Upper lobe of left lung (tissue), 6 donors: ENCODE measurements around the gene FAM169A. TPM values are rescaled to one million over a fixed set of nuclear protein-coding genes. Genes with fewer than 3 reads are reported as not detected.

ENCODE experiments used
- ATAC-seq, 2 donors: fragments of 200-7000 bp; cut with Tn5 transposase; one replicate each; pipeline ENCODE4 v1.9.1; 2022; ENCODE audit warnings: mild to moderate bottlenecking in 2 of 2, moderate library complexity in 2 of 2; ENCODE audit not compliant: low FRiP score in 2 of 2
- DNase-seq, 2 donors: peaks; one replicate each; pipeline ENCODE4 v3.0.0-alpha.2; 2019 to 2020
- H3K27ac ChIP-seq, 4 donors: fragments of 200-600 bp; sonication (generic); one replicate each; pipeline ENCODE4 v1.5.1; 2016 to 2019
- H3K27me3 ChIP-seq, 4 donors: fragments of 200-600 bp; sonication (generic); one replicate each; pipeline ENCODE4 v1.5.1; 2017 to 2019
- H3K36me3 ChIP-seq, 4 donors: fragments of 200-600 bp; sonication (generic); one replicate each; pipeline ENCODE4 v1.5.1; 2016 to 2019
- H3K4me1 ChIP-seq, 4 donors: fragments of 200-600 bp; sonication (generic); one replicate each; pipeline ENCODE4 v1.5.1; 2018 to 2019
- H3K4me3 ChIP-seq, 4 donors: fragments of 200-600 bp; sonication (generic); one replicate each; pipeline ENCODE4 v1.5.1; 2017 to 2019; ENCODE audit warnings: mild to moderate bottlenecking in 2 of 4, moderate library complexity in 1 of 4
- H3K9me3 ChIP-seq, 4 donors: fragments of 200-600 bp; sonication (generic); one replicate each; pipeline ENCODE4 v1.5.1; 2018 to 2019
- CTCF ChIP-seq, 6 experiments: fragments of 450-650 bp in 4 of 6; fragments of 200-600 bp in 2 of 6; sonication (generic) in 2 of 6; IDR thresholded peaks; one replicate each; pipeline ENCODE4 v1.5.1; 2016 to 2019; ENCODE audit warnings: antibody characterized with exemption in 6 of 6
- EP300 ChIP-seq, 4 donors: sonication (generic); formaldehyde crosslinking; IDR thresholded peaks; one replicate each; pipeline ENCODE4 v1.5.1; 2017; ENCODE audit warnings: antibody characterized with exemption in 4 of 4, control low read depth in 2 of 4
- POLR2A ChIP-seq, 4 donors: fragments of 450-650 bp; IDR thresholded peaks; one replicate each; pipeline ENCODE4 v1.5.1; 2016 to 2017; ENCODE audit warnings: antibody characterized with exemption in 4 of 4, mild to moderate bottlenecking in 2 of 4
- POLR2AphosphoS5 ChIP-seq, 2 donors: sonication (generic); formaldehyde crosslinking; IDR thresholded peaks; one replicate each; pipeline ENCODE4 v1.5.1; 2017; ENCODE audit warnings: antibody characterized with exemption in 2 of 2
- WGBS, 2 donors: methylation state at CpG; one replicate each; pipeline ENCODE4 v1.1.5; 2017 to 2018; 5-methylcytosine and 5-hydroxymethylcytosine counted together
- total RNA-seq, 6 donors: library from RNA; depleted of rRNA in 4 of 6; stranded (reverse); fragments of >200 nt in 4 of 6; gene quantifications; one replicate each; pipeline versions ENCODE4 v1.1.0 to v1.2.1, GENCODE V29; 2016 to 2021
- donor health status: DM: no; HTN: no; CAD: no; lungs with moderate emphysema.
- donor health status: DM: no; HTN: yes; CAD: no; lungs with severe emphysema.

The FAM169A gene
- total RNA-seq, 6 donors from 2014 or later: 0.11 to 1.4 (median 1.1) TPM

GRCh38 chr5:74778609-74779008 is 87.6 kb downstream of the FAM169A start:
- WGBS, 2 donors: 87 to 94% methylated on average over 2 of the region's 2 CpGs
- Histone ChIP-seq H3K27ac (no peak overlapping the region), H3K4me1 (no peaks in the 10 kb centered on the region), H3K36me3 (peaks cover 3 to 46% (median 30%) of the 10 kb centered on the region in 4 donors), H3K27me3 (no peaks in the 10 kb centered on the region), H3K9me3 (no peaks in the 10 kb centered on the region), H3K4me3 (no peak overlapping the region)
- TF ChIP-seq EP300 (IDR thresholded peaks at IDR 0.05): no peak
- TF ChIP-seq CTCF (IDR thresholded peaks at IDR 0.05): no peak
- TF ChIP-seq POLR2AphosphoS5 (IDR thresholded peaks at IDR 0.05): no peak
- TF ChIP-seq POLR2A (IDR thresholded peaks at IDR 0.05): no peak
- DNase-seq (no peak), ATAC-seq (no peak)

- Histone ChIP-seq H3K4me1 (peaks cover 7 to 10% (median 9%) of the 10 kb centered on the region in 4 donors), H3K27me3 (no peaks in the 10 kb centered on the region), H3K36me3 (peaks cover 3 to 81% (median 62%) of the 10 kb centered on the region in 4 donors), H3K9me3 (no peaks in the 10 kb centered on the region), H3K27ac (peak overlapping the region in 1 of 4 donors; percentile 12), H3K4me3 (no peak overlapping the region)
- WGBS, 2 donors: 69 to 70% methylated on average over 7 of the region's 7 CpGs
- DNase-seq: no peak
- TF ChIP-seq POLR2A (IDR thresholded peaks at IDR 0.05): no peak
- TF ChIP-seq CTCF (IDR thresholded peaks at IDR 0.05): no peak
- TF ChIP-seq POLR2AphosphoS5 (IDR thresholded peaks at IDR 0.05): no peak
- TF ChIP-seq EP300 (IDR thresholded peaks at IDR 0.05): no peak
- no peak for ATAC-seq
Observed at GRCh38 chr5:74772359-74772758, 93.8 kb downstream of the FAM169A start.

- Histone ChIP-seq H3K9me3 (no peaks in the 10 kb centered on the region), H3K4me1 (peaks cover 21 to 27% (median 25%) of the 10 kb centered on the region in 4 donors), H3K27ac (peak overlapping the region; percentile 80 to 88 (median 85)), H3K36me3 (peaks cover 0 to 36% (median 27%) of the 10 kb centered on the region in 4 donors), H3K27me3 (no peaks in the 10 kb centered on the region), H3K4me3 (peak overlapping the region; percentile 73 to 99 (median 95))
- TF ChIP-seq POLR2A (IDR thresholded peaks at IDR 0.05) (no peak), EP300 (IDR thresholded peaks at IDR 0.05) (no peak), CTCF (IDR thresholded peaks at IDR 0.05) (no peak), POLR2AphosphoS5 (IDR thresholded peaks at IDR 0.05) (no peak)
- peak; percentile 32 to 33 for ATAC-seq
- DNase-seq: no peak
- WGBS, 2 donors: 1% methylated on average over 9 of the region's 9 CpGs
Observed at GRCh38 chr5:74767579-74767913, 98.6 kb downstream of the FAM169A start.

- no peaks in the 10 kb centered on the region for H3K9me3 ChIP-seq
- 0 to 1% methylated on average over 25 to 50 of the region's 54 CpGs for WGBS, 2 donors
- H3K4me3 ChIP-seq: peak within 1 kb of the TSS; percentile 73 to 99 (median 95)
- TF ChIP-seq CTCF (IDR thresholded peaks at IDR 0.05) (no peak), POLR2A (IDR thresholded peaks at IDR 0.05) (peak in 2 of 4 donors; percentile 28 to 57), EP300 (IDR thresholded peaks at IDR 0.05) (peak in 1 of 4 donors; percentile 17), POLR2AphosphoS5 (IDR thresholded peaks at IDR 0.05) (peak; percentile 77 to 82)
- peaks cover 21 to 27% (median 25%) of the 10 kb centered on the region in 4 donors for H3K4me1 ChIP-seq
- H3K27me3 ChIP-seq: no peaks in the 10 kb centered on the region
- peaks cover 0 to 36% (median 23%) of the 10 kb centered on the region in 4 donors for H3K36me3 ChIP-seq
- DNase-seq: peak; percentile 91 to 97
- peak; percentile 99 to 100 for ATAC-seq
- peak within 1 kb of the TSS; percentile 80 to 88 (median 85) for H3K27ac ChIP-seq
Observed at GRCh38 chr5:74766849-74767578, 99.2 kb downstream of the FAM169A start, which contains the start of the genes GFM2 and NSA2. TSS of gene GFM2 (minus strand) at chr5:74767117. CDS start at chr5:74763742, 3,375 bp downstream. TSS of gene NSA2 (plus strand) at chr5:74767249. CDS start at chr5:74767361, 112 bp downstream.
